Measurements from ENCODE around the gene PTPRA. TPM values are rescaled to one million over a fixed set of nuclear protein-coding genes. Genes with fewer than 3 reads are reported as not detected.

Gene PTPRA
- total and polyA plus RNA-seq, 2 of the 8 experiments (the other 6 are each of a cell fraction or from before 2014, with no cell fraction given), result 47.7 to 51.3 TPM

DNA sequence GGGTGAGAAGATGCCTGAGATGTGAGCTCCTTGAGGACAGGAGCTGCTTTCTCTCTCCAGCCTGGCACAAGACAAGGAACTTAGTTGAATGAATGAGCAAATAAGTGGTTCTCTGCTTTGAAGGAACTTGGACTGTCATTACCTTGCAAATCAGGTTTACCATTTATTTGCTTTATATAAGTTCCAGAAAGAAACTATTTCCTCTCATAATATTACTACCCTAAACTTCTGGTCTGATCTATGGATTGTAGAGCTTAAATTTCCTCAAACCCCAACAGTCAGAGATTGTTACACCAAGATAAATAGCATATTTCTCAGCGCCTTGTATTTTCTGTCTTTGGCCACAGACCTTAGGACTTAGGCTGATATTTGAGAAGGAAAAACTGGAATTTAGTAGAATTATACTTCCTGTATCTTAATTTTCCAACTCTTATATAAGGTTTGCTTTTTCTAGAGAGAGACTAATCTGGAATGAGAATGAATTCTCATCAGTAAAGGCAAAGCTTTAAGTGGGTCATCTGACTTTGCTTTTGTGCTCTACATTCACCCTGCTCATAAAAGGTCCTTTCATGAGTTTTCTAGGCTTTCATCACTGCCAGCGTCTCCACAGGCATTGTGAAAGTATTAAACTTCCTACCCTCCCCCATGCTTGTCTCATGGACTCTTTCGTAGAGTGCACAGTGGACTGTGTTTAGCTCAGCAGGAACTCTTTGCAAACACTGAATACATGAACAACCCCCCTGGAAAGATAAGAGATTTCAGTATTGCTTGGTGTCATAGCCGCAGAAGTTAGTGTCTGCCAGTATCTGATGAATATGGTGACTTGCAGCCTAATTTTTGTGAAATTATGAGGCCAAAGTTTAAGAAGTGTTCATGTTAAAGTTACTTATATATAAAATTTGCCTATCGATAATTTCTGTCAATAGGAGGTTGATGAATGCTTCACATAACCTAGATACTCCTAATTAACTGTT lies 74.0 kb downstream of the PTPRA start (continued):
- TF ChIP-seq JUND (IDR thresholded peaks at IDR 0.05; ENCODE audit: low read length) (no peak), CTBP2 (IDR thresholded peaks at IDR 0.05; ENCODE audit: borderline replicate concordance, insufficient read depth, insufficient read length, low read length) (no peak), PHF8 (conservative IDR thresholded peaks at IDR 0.05; ENCODE audit: low read depth, low read length) (no peak), GTF2F1 (IDR thresholded peaks at IDR 0.05; ENCODE audit: borderline replicate concordance, low read depth, low read length) (no peak), RAD21 (IDR thresholded peaks at IDR 0.05 in 1 of 2, conservative IDR thresholded peaks at IDR 0.05 in 1 of 2; ENCODE audit: low read depth in 2 of 2, low read length in 2 of 2) (no peak), POLR2AphosphoS5 (IDR thresholded peaks at IDR 0.05; ENCODE audit: low read depth, low read length) (no peak)
